ENCODE results near the gene MGLL. TPM values are rescaled to one million over a fixed set of nuclear protein-coding genes. Genes with fewer than 3 reads are reported as not detected.

The MGLL gene
- total and polyA plus RNA-seq, 9 of the 15 experiments (the other 6 are each of a cell fraction or from before 2014, with no cell fraction given) = 0.12 to 0.32 (median 0.18) TPM; not detected in 6

DNA sequence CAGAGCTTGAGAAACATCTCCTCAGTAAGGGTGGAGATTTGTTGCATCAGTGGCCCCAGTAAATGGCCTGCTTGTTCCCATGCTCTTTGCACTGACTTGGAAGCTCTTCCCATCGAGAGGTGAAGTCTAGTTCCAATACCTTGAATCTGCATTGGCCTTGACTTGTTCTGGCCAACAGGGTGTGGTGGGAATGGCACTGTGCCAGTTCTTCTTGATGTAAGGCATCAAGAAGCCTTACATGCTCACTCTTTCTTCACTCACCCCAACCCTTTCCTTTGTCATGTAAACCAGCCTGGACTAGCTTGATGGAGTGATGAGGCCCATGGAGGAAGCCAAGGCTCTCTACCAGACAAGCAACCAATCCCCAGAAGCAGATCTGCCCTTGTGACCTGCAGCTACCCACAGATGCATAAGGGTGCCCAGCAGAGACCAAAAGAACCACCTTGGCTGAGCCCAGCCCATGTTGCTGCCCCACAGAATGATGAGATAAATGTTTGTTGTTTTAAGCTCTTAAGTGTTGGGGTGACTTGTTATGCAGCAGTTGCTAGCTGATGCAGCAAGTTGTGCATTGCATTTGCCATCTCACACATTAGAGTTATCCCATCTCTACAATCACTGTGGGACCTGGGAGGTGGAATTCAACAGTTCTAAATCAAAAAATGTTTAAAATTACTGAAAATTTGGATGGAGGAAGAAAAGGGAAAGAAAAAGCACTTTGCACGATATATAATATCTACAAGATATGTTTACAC lies 11.1 kb upstream of the MGLL start:
- Histone ChIP-seq H3K9me3 (replicated peaks; ENCODE audit: control insufficient read depth, insufficient read depth, low read depth, low read length) (no peaks in the 10 kb centered on the region), H4K20me1 (replicated peaks; ENCODE audit: control insufficient read depth, insufficient read depth, low read length) (no peaks in the 10 kb centered on the region), H3K27ac (ENCODE audit: extremely low read depth, low read depth, low read length) (no peak overlapping the region), H3K4me1 (replicated peaks in 1 of 2; ENCODE audit: control insufficient read depth in 2 of 2, insufficient read depth in 2 of 2, low read length in 2 of 2) (no peaks in the 10 kb centered on the region; a peak in 1 of 5 replicates), H3K4me3 (no peak overlapping the region), H3K9me1 (ENCODE audit: control insufficient read depth, insufficient read depth, low read length) (no peaks in the 10 kb centered on the region), H3K9ac (ENCODE audit: insufficient read depth in 1 of 2, low read depth in 2 of 2, low read length in 2 of 2) (no peak overlapping the region), H3K27me3 (ENCODE audit: control insufficient read depth in 2 of 2, insufficient read depth in 2 of 2, low read length in 2 of 2) (peaks cover 0 to 14% of the 10 kb centered on the region in 2 experiments; a peak in 2 of 5 replicates), H3K36me3 (ENCODE audit: control insufficient read depth, insufficient read depth, low read length) (no peaks in the 10 kb centered on the region), H3K4me2 (ENCODE audit: insufficient read depth, low read length) (no peak overlapping the region), H3K79me2 (ENCODE audit: control insufficient read depth, insufficient read depth, low read length) (no peaks in the 10 kb centered on the region), H2AFZ (ENCODE audit: low read depth, low read length) (no peak overlapping the region)
- in situ Hi-C loops (cut with MboI) (no loop called here), intact Hi-C loops (cut with micrococcal nuclease) (loop anchor here (5.0 to 10.0 kb wide), 2 partner anchors 141 to 179 kb away; no protein-coding TSS in a partner anchor)
- DNase-seq (ENCODE audit: extremely low read depth in 1 of 4, low spot score in 3 of 4) (no peak), FAIRE-seq (no peak), ATAC-seq (no peak)
- WGBS (ENCODE audit: insufficient coverage, low coverage, missing lambda C conversion rate) = 0% methylated on average over 2 of the region's 2 CpGs
- no peak for TF ChIP-seq ZNF197 (CRISPR knock-in tag; IDR thresholded peaks at IDR 0.05; ENCODE audit: low read depth)
- 0 out of 2 replicates have a peak, but pooled peaks have one; percentile 28 for TF ChIP-seq NFIC (IDR thresholded peaks at IDR 0.05)
- no peak for TF ChIP-seq CHD1 (IDR thresholded peaks at IDR 0.05; ENCODE audit: low read length)
- TF ChIP-seq POLR2A (conservative IDR thresholded peaks at IDR 0.05) = no peak
- no peak for TF ChIP-seq PATZ1 (CRISPR knock-in tag; IDR thresholded peaks at IDR 0.05; ENCODE audit: borderline replicate concordance)
- POLR2A ChIA-PET = no interaction called here
- BruUV-seq (replicated peaks) = no TSS peak
- CTCF ChIA-PET (ENCODE audit: low intra/inter-chr PET ratio) = no interaction called here
